ACC112 (cell line): Measurements from ENCODE around the gene LOC101059915.
"Not testable (repeated sequence)": the region's sequence is repeated elsewhere in the genome, so short reads cannot be mapped to it uniquely, and the experiment has no call there.

Experiments used
- H2AFZ ChIP-seq: fragments of 200-600 bp; sonication (generic); one replicate; pipeline ENCODE4 v1.6.0; 2017; ENCODE audit warnings: antibody characterized with exemption, low read length; ENCODE audit not compliant: unreplicated experiment
- H3K27ac ChIP-seq: fragments of 200-600 bp; sonication (generic); 2 replicates; pipeline ENCODE4 v1.5.1; 2014; ENCODE audit warnings: low read depth, mild to moderate bottlenecking, antibody characterized with exemption, low read length, moderate library complexity
- H3K27me3 ChIP-seq: fragments of 200-600 bp; sonication (generic); 2 replicates; pipeline ENCODE4 v1.6.1; 2014; ENCODE audit warnings: mild to moderate bottlenecking, antibody characterized with exemption, low read length, moderate library complexity, mixed read lengths; ENCODE audit not compliant: insufficient read depth
- H3K36me3 ChIP-seq: fragments of 200-600 bp; sonication (generic); 2 replicates; pipeline ENCODE4 v1.6.1; 2016; ENCODE audit warnings: mild to moderate bottlenecking, antibody characterized with exemption, low read length, moderate library complexity, mixed read lengths; ENCODE audit not compliant: insufficient read depth
- H3K4me1 ChIP-seq: fragments of 200-600 bp; sonication (generic); one replicate; pipeline ENCODE4 v1.6.1; 2016; ENCODE audit warnings: low read length, mixed read lengths; ENCODE audit not compliant: insufficient read depth, unreplicated experiment, control insufficient read depth
- H3K4me3 ChIP-seq: fragments of 200-600 bp; sonication (generic); 2 replicates; pipeline ENCODE4 v1.5.1; 2014; ENCODE audit warnings: mild to moderate bottlenecking, low read depth, low read length
- H3K79me2 ChIP-seq: fragments of 200-600 bp; sonication (generic); one replicate; pipeline ENCODE4 v1.6.0; 2016; ENCODE audit warnings: low read length; ENCODE audit not compliant: control insufficient read depth, unreplicated experiment, insufficient read depth

The LOC101059915 gene

GRCh38 chrX:71640002-71640401 is 27.3 kb upstream of the LOC101059915 start:
- no peak overlapping the region for H3K4me3 ChIP-seq
- peaks cover 19% of the 10 kb centered on the region for H3K4me1 ChIP-seq
- no peak overlapping the region for H3K27ac ChIP-seq
- no peak overlapping the region for H2AFZ ChIP-seq
- H3K36me3 ChIP-seq, result no peaks in the 10 kb centered on the region
- H3K79me2 ChIP-seq, result no peaks in the 10 kb centered on the region
- H3K27me3 ChIP-seq, result no peaks in the 10 kb centered on the region

GRCh38 chrX:71644406-71644805 is 22.9 kb upstream of the LOC101059915 start:
- H3K4me3 ChIP-seq, H2AFZ ChIP-seq, H3K4me1 ChIP-seq, H3K27me3 ChIP-seq, H3K79me2 ChIP-seq, H3K27ac ChIP-seq, H3K36me3 ChIP-seq: not testable (repeated sequence)

- Histone ChIP-seq H2AFZ (no peak overlapping the region), H3K4me1 (no peaks in the 10 kb centered on the region), H3K27ac (no peak overlapping the region), H3K79me2 (no peaks in the 10 kb centered on the region), H3K4me3 (no peak overlapping the region), H3K36me3 (no peaks in the 10 kb centered on the region), H3K27me3 (no peaks in the 10 kb centered on the region)
These were observed 16.9 kb upstream of the LOC101059915 start for GRCh38 chrX:71650333-71650969.

DNA sequence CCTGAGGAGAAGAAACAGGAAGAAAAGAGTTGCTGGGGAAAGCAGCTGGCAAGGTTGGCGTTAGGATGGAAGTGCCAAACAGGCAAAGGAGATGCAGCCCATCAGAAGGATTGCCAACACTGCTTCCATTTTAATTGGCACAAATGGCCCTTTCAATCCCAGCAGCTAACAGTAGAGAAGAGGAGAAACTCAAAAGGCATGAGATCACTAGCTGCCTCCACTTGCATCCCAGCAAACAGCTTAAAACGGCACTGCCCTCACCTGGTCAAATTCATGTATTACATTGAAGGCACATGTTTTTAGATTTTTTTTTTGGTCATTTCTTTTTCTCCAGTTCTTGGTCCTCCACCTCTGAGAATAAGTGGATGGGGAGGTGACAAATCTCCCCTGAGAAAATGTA is 14.9 kb upstream of the LOC101059915 start:
- Histone ChIP-seq H3K27me3 (no peaks in the 10 kb centered on the region), H3K27ac (no peak overlapping the region), H3K79me2 (no peaks in the 10 kb centered on the region), H3K4me3 (no peak overlapping the region), H3K4me1 (no peaks in the 10 kb centered on the region), H2AFZ (no peak overlapping the region), H3K36me3 (no peaks in the 10 kb centered on the region)

DNA sequence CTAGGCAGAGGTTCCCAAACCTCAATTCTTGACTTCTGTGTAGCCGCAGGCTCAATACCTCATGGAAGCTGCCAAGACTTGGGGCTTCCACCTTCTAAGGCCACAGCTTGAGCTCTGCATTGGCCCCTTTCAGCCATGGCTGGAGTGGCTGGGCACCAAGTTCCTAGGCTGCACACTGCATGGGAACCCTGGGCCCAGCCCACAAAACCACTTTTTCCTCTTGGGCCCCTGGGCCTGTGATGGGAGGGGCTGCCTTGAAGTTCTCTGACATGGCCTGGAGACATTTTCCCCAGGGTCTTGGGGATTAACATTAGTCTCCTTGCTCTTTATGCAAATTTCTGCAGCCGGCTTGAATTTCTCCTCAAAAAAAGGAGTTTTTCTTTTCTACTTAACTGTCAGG is 14.0 kb upstream of the LOC101059915 start:
- H3K4me1 ChIP-seq, result no peaks in the 10 kb centered on the region
- no peak overlapping the region for H2AFZ ChIP-seq
- no peak overlapping the region for H3K27ac ChIP-seq
- H3K79me2 ChIP-seq, result no peaks in the 10 kb centered on the region
- H3K27me3 ChIP-seq, result no peaks in the 10 kb centered on the region
- H3K4me3 ChIP-seq, result no peak overlapping the region
- H3K36me3 ChIP-seq, result no peaks in the 10 kb centered on the region

- Histone ChIP-seq H2AFZ (no peak overlapping the region), H3K4me1 (no peaks in the 10 kb centered on the region), H3K4me3 (no peak overlapping the region), H3K27ac (no peak overlapping the region), H3K36me3 (no peaks in the 10 kb centered on the region), H3K27me3 (no peaks in the 10 kb centered on the region), H3K79me2 (no peaks in the 10 kb centered on the region)
These were observed 10.1 kb upstream of the LOC101059915 start for GRCh38 chrX:71657267-71657666.

GRCh38 chrX:71659342-71659741 is 8.0 kb upstream of the LOC101059915 start:
- no peak overlapping the region for H2AFZ ChIP-seq
- no peak overlapping the region for H3K27ac ChIP-seq
- no peaks in the 10 kb centered on the region for H3K79me2 ChIP-seq
- no peak overlapping the region for H3K4me3 ChIP-seq
- no peaks in the 10 kb centered on the region for H3K27me3 ChIP-seq
- H3K4me1 ChIP-seq, result no peaks in the 10 kb centered on the region
- H3K36me3 ChIP-seq, result no peaks in the 10 kb centered on the region

DNA sequence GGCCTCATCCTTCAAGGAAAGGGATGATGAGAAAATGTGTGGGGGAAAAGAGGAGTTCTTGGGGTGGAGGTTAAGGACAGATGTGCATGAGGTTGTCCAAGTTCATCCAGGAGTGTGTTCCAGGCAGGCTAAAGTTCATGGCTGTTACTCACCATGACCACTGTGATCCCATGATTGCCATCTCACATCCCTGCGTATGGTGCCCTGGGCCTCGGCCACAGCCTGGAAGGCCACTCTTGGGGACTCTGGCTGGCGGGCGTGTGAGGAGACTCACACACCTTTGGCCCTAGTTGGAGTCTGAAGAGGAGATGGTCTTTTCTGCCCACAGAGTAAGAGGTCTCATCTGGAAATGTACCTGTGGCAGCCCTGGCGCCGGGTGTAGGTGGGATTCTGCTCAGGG is 7.4 kb upstream of the LOC101059915 start:
- Histone ChIP-seq H3K27ac (no peak overlapping the region), H3K79me2 (no peaks in the 10 kb centered on the region), H3K36me3 (no peaks in the 10 kb centered on the region), H2AFZ (no peak overlapping the region), H3K4me3 (no peak overlapping the region), H3K27me3 (no peaks in the 10 kb centered on the region), H3K4me1 (no peaks in the 10 kb centered on the region)

- H3K36me3 ChIP-seq, result no peaks in the 10 kb centered on the region
- H3K4me3 ChIP-seq, result no peak overlapping the region
- H3K4me1 ChIP-seq, result no peaks in the 10 kb centered on the region
- no peaks in the 10 kb centered on the region for H3K27me3 ChIP-seq
- H3K27ac ChIP-seq, result no peak overlapping the region
- no peak overlapping the region for H2AFZ ChIP-seq
- H3K79me2 ChIP-seq, result no peaks in the 10 kb centered on the region
These were observed 6.6 kb upstream of the LOC101059915 start for GRCh38 chrX:71660562-71661416.

GRCh38 chrX:71661919-71662318 is 5.4 kb upstream of the LOC101059915 start:
- no peaks in the 10 kb centered on the region for H3K79me2 ChIP-seq
- H3K4me3 ChIP-seq, result no peak overlapping the region
- H3K36me3 ChIP-seq, result no peaks in the 10 kb centered on the region
- no peak overlapping the region for H3K27ac ChIP-seq
- H3K27me3 ChIP-seq, result no peaks in the 10 kb centered on the region
- no peaks in the 10 kb centered on the region for H3K4me1 ChIP-seq
- no peak overlapping the region for H2AFZ ChIP-seq

- H3K79me2 ChIP-seq, H3K36me3 ChIP-seq, H3K4me3 ChIP-seq, H3K27ac ChIP-seq, H3K27me3 ChIP-seq, H3K4me1 ChIP-seq, H2AFZ ChIP-seq: not testable (repeated sequence)
These were observed 4.7 kb upstream of the LOC101059915 start for GRCh38 chrX:71662654-71663053.
